Panc1 (cell line): Measurements from ENCODE around the gene CASP10. TPM values are rescaled to one million over a fixed set of nuclear protein-coding genes. Genes with fewer than 3 reads are reported as not detected.

ENCODE experiments used
- ATAC-seq: fragments of 200-7000 bp; cut with Tn5 transposase; 2 replicates; pipeline ENCODE4 v1.9.1; 2020; ENCODE audit warnings: mild to moderate bottlenecking, moderate library complexity
- BruUV-seq: library from RNA; stranded (reverse); fragments of 400-500 nt; replicated peaks from 2 replicates; lab custom pipeline; 2021; lab: Mats Ljungman, UMichigan
- CTCF ChIA-PET: fragments of 300-600 bp; sonication (Branson Sonifier 250); formaldehyde crosslinking; loops from one replicate; lab custom pipeline; 2022; ENCODE audit warnings: antibody characterized with exemption; lab: Charles Lee
- POLR2A ChIA-PET: fragments of 300-600 bp; sonication (Branson Sonifier 250); formaldehyde crosslinking; loops from one replicate; lab custom pipeline; 2022; ENCODE audit warnings: antibody characterized with exemption; lab: Charles Lee
- DNase-seq: peaks from one replicate; pipeline ENCODE4 v3.0.0-alpha.2; 2010; ENCODE audit warnings: low read depth, low spot score
- H3K27ac ChIP-seq: 2 replicates; pipeline ENCODE4 v1.5.1; 2011; ENCODE audit warnings: mild to moderate bottlenecking, low read length, inconsistent platforms
- H3K27me3 ChIP-seq: fragments of 200-500 bp; sonication (Bioruptor generic); 2 replicates; pipeline ENCODE4 v1.6.0; 2014; ENCODE audit warnings: low read length, inconsistent platforms; ENCODE audit not compliant: control insufficient read depth, insufficient read depth
- H3K36me3 ChIP-seq: fragments of 200-500 bp; sonication (Bioruptor generic); 2 replicates; pipeline ENCODE4 v1.5.1; 2014; ENCODE audit warnings: inconsistent platforms, mild to moderate bottlenecking, low read length, moderate library complexity; ENCODE audit not compliant: control insufficient read depth, insufficient read depth
- H3K4me1 ChIP-seq: 2 replicates; pipeline ENCODE4 v1.5.1; 2011; ENCODE audit warnings: inconsistent platforms, mild to moderate bottlenecking, low read length, moderate library complexity; ENCODE audit not compliant: control insufficient read depth, insufficient read depth
- H3K4me3 ChIP-seq, 2 experiments: 2 replicates each; pipeline ENCODE4 v1.5.1; 2011 to 2012; ENCODE audit warnings: low read depth in 2 of 2, low read length in 2 of 2, mild to moderate bottlenecking in 2 of 2, inconsistent platforms in 1 of 2, moderate library complexity in 1 of 2
- H3K9me3 ChIP-seq: fragments of 200-500 bp; sonication (Bioruptor generic); 2 replicates; pipeline ENCODE4 v1.5.1; 2014; ENCODE audit warnings: low read depth, mild to moderate bottlenecking, inconsistent platforms, low read length, moderate library complexity; ENCODE audit not compliant: control insufficient read depth, insufficient read depth
- CTCF ChIP-seq: fragments of 450-650 bp; IDR thresholded peaks from 2 replicates; pipeline ENCODE4 v1.5.1; 2017; ENCODE audit warnings: mild to moderate bottlenecking
- POLR2AphosphoS5 ChIP-seq: IDR thresholded peaks from 2 replicates; pipeline ENCODE4 v1.6.1; 2012; ENCODE audit warnings: mild to moderate bottlenecking, low read depth, low read length, moderate library complexity
- SIN3A ChIP-seq: IDR thresholded peaks from 2 replicates; pipeline ENCODE4 v1.6.1; 2012; ENCODE audit warnings: low read depth, mild to moderate bottlenecking, low read length, moderate library complexity, borderline replicate concordance; ENCODE audit not compliant: insufficient read depth
- TCF7L2 ChIP-seq: IDR thresholded peaks from 2 replicates; pipeline ENCODE4 v1.6.1; 2011; ENCODE audit warnings: mild to moderate bottlenecking, low read depth, low read length, inconsistent platforms
- in situ Hi-C: cut with HindIII; loops from 2 replicates; pipeline ENCODE4 v1.10.0; 2016; ENCODE audit warnings: low sequenced_read_pairs, low pct_unique_long_range_greater_than_20kb
- intact Hi-C: fragments of 100-400 bp; cut with micrococcal nuclease; formaldehyde crosslinking; loops from one replicate; pipeline ENCODE4 v1.10.0; 2022; ENCODE audit not compliant: unreplicated experiment
- total RNA-seq: library from RNA; stranded (reverse); gene quantifications from one replicate; pipeline ENCODE4 v1.2.1, GENCODE V29; 2021; ENCODE audit not compliant: unreplicated experiment
- TF ChIP-seq, protein P1 (sequence below), 2 experiments: IDR thresholded peaks; 2 replicates each; pipeline ENCODE4 v1.6.1; 2011 to 2012; ENCODE audit warnings: low read depth in 2 of 2, control low read depth in 1 of 2, low read length in 1 of 2, mild to moderate bottlenecking in 1 of 2, moderate library complexity in 1 of 2; ENCODE audit not compliant: insufficient read depth in 1 of 2

CASP10 gene
- total RNA-seq, 1 experiment from 2014 or later: 0.87 TPM

- ChIA-PET POLR2A (no interaction called here), CTCF (interaction anchor here (0.5 kb wide), 1 partner anchor 396 kb away, joined by 3 read pairs; no protein-coding TSS in a partner anchor)
- Histone ChIP-seq H3K36me3 (no peaks in the 10 kb centered on the region), H3K4me3 (no peak overlapping the region), H3K27ac (no peak overlapping the region), H3K27me3 (no peaks in the 10 kb centered on the region), H3K4me1 (peaks cover 5% of the 10 kb centered on the region), H3K9me3 (no peaks in the 10 kb centered on the region)
- BruUV-seq: no TSS peak
- TF ChIP-seq SIN3A (no peak), POLR2AphosphoS5 (no peak), CTCF (no peak), TCF7L2 (no peak)
- TF ChIP-seq, protein P1, sequence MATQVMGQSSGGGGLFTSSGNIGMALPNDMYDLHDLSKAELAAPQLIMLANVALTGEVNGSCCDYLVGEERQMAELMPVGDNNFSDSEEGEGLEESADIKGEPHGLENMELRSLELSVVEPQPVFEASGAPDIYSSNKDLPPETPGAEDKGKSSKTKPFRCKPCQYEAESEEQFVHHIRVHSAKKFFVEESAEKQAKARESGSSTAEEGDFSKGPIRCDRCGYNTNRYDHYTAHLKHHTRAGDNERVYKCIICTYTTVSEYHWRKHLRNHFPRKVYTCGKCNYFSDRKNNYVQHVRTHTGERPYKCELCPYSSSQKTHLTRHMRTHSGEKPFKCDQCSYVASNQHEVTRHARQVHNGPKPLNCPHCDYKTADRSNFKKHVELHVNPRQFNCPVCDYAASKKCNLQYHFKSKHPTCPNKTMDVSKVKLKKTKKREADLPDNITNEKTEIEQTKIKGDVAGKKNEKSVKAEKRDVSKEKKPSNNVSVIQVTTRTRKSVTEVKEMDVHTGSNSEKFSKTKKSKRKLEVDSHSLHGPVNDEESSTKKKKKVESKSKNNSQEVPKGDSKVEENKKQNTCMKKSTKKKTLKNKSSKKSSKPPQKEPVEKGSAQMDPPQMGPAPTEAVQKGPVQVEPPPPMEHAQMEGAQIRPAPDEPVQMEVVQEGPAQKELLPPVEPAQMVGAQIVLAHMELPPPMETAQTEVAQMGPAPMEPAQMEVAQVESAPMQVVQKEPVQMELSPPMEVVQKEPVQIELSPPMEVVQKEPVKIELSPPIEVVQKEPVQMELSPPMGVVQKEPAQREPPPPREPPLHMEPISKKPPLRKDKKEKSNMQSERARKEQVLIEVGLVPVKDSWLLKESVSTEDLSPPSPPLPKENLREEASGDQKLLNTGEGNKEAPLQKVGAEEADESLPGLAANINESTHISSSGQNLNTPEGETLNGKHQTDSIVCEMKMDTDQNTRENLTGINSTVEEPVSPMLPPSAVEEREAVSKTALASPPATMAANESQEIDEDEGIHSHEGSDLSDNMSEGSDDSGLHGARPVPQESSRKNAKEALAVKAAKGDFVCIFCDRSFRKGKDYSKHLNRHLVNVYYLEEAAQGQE (IDR thresholded peaks at IDR 0.05; ENCODE audit: insufficient read depth in 1 of 2, low read depth in 2 of 2, low read length in 1 of 2): no peak
- ATAC-seq (no peak), DNase-seq (no peak)
- in situ Hi-C loops (no loop called here), intact Hi-C loops (no loop called here)
Measured at GRCh38 chr2:201249889-201250288, 66.9 kb downstream of the CASP10 start.

DNA sequence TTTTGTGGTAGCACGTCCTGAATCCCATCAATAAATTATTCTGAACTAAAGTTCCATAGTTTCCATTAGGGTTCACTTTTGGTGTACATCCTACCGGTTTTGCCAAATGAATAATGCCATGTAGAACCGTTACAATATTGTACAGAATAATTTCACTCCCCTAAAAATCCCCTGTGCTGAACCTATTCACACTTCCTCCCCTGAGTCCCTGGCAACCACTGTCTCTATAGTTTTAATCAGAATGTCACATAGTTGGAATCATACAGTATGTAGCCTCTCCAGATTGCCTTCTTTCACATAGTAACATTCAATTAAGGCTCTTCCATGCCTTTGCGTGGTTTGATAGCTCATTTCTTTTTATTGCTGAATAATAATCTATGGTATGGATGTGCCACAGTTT lies 67.8 kb downstream of the CASP10 start:
- no TSS peak for BruUV-seq
- POLR2A ChIA-PET: no interaction called here
- no peak for TF ChIP-seq CTCF
- no peak for ATAC-seq
- in situ Hi-C loops: no loop called here
- Histone ChIP-seq H3K9me3 (no peaks in the 10 kb centered on the region), H3K36me3 (no peaks in the 10 kb centered on the region), H3K4me3 (no peak overlapping the region), H3K27ac (no peak overlapping the region), H3K4me1 (peaks cover 10% of the 10 kb centered on the region), H3K27me3 (no peaks in the 10 kb centered on the region)
- CTCF ChIA-PET: no interaction called here
- intact Hi-C loops: no loop called here
- no peak for DNase-seq
